Cortex of kidney (tissue), 1 donor: ENCODE results near the gene GNB4.

Source experiments
- DNase-seq: peaks from one replicate; lab custom pipeline; 2025; lab: John Stamatoyannopoulos, UW

The GNB4 gene

DNA sequence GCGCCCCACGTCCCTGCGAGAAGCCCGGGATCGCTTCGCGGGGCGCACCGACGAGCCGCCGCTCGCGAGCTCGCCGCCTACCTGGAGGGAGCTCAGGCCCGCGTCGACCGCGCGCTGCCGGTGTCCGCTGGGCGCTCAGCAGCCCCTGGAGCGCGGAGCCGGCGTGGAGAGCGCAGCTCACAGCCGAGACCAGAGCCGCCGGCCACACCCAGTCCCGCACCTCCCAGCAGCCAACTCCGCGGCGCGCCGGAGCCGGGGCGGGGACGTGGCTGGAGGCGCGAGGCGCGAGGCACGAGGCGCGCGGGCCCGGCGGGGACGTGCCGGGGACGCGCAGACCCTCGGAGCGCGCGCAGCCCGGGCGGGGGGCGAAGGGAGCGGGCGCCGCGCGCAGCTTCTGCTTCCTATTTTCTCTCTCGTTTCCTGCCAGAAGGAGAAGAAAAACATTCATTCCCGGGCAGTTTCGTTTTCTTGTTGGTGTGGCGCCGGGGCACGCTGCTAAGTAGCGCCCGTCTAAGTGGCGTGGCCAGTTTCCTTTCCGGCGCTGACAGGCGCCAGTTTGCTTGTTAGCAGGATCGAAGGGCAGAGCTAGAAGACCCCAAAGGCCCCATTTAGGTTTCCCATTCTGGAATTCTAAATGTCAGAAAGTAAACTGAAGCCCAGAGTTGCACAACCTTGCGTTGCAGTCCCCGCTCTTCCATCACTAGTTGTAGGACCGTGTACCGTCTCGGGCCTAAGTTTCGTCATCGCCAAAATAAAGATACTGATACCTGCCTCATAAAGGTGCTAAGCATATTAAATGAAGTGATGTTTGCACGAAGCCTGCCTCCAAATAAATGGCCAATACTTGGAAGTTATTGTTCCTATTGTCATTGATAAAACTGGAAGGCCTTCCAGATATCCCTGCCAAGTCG is at the start of gene GNB4:
Gene GNB4, minus strand, starts transcription at position 206 of the 911 bp plus-strand sequence. CDS start 25,270 bp downstream, outside the sequence.
- DNase-seq, result no peak

- no peak for DNase-seq
Observed at GRCh38 chr3:179495483-179495882, 44.2 kb upstream of the GNB4 start.

DNA sequence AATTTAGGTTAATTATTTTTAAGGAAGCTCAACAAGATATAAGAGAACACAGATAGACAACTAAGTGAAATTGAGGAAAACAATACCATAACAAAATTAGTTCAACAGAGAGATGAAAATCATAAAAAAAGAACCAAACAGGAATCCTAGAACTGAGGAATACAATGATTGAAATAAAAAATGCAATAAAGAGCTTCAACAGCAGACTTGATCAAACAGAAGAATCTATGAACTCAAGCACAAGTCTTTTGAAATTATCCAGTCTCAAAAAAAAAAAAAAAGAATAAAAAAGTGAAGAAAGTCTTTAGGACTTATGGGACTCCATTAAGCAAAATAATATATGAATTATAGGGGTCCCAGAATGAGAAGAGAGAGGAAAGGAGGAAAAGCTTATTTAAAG is 42.0 kb upstream of the GNB4 start:
- no peak for DNase-seq

GRCh38 chr3:179488213-179488612 is 36.9 kb upstream of the GNB4 start:
- DNase-seq, result no peak

GRCh38 chr3:179486806-179487205 is 35.5 kb upstream of the GNB4 start:
- no peak for DNase-seq

DNA sequence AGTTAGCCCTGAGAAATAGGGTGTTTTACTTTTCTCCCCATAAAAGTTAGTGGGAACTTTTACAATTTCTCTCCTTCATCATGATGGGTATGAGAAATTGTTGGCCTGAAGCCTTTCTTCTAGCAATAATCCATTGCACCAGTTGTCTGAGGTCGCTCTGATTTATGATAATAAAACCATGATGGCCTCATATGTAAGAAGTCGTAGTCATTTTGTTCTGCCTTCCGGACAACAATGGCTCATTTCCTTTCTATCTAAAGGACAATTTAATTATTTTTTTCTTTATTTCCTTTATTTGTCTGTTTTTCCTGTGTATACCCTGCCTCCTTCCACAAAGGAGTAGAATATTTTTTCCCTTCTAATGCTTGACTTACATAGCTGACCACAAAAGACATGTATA is 31.6 kb upstream of the GNB4 start:
- no peak for DNase-seq

DNA sequence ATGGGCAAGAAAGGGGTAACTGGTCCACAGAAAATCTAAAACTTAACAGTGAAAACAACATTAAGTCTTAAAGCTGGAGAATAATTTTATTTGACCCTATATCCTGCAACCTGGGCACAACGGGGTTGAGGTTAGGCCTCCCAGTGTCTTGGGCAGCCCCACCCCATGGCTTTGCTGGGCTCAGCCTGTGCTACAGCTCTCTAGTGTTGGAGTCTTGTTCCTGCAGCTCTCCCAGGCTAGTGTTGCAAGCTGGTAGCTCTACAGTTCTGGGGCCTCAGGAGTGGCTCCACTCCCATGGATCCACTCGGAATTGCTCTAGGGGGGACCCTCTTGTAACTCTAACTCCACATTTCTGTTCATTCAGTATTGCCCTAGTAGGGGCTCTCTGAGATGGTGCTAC is 24.9 kb upstream of the GNB4 start:
- DNase-seq, result no peak

DNA sequence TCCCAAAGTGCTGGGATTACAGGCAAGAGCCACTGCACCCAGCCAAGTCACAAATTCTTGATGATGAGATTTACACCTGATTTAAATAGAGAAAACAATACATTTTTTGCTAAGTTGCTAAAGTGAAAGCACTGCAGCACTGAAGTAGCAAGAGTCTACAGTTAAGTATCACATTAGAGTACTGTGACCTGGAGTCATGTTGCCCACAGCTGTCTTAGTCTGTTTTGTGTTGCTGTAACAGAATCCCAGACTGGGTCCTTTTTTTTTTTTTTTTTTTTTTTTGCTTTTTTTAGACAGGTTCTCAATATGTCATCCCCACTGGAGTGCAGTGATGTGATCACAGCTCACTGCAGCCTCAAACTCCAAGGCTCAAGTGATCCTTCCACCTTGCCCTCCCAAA is 23.2 kb upstream of the GNB4 start:
- DNase-seq, result no peak

GRCh38 chr3:179473565-179473964 is 22.3 kb upstream of the GNB4 start:
- DNase-seq, result no peak

DNA sequence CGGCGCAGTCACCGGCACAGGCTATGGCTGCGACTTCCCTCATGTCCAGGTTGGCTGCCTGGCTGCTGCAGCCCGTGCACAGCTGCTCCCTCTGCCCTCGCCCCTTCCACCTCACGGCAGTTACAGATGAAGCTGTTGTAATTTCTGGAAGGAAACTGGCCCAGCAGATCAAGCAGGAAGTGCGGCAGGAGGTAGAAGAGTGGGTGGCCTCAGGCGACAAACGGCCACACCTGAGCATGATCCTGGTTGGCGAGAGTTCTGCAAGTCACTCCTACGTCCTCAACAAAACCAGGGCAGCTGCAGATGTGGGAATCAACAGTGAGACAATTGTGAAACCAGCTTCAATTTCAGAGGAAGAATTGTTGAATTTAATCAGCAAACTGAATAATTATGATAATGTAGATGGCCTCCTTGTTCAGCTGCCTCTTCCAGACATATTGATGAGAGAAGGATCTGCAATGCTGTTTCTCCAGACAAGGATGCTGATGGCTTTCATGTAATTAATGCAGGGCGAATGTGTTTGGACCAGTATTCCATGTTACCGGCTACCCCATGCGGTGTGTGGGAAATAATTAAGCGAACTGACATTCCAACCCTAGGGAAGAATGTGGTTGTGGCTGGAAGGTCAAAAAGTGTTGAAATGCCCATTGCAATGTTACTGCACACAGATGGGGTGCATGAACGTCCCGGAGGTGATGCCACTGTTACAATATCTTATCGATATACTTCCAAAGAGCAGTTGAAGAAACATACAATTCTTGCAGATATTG is 13.2 kb upstream of the GNB4 start:
- no peak for DNase-seq

GRCh38 chr3:179463319-179463718 is 12.0 kb upstream of the GNB4 start:
- DNase-seq, result no peak

DNA sequence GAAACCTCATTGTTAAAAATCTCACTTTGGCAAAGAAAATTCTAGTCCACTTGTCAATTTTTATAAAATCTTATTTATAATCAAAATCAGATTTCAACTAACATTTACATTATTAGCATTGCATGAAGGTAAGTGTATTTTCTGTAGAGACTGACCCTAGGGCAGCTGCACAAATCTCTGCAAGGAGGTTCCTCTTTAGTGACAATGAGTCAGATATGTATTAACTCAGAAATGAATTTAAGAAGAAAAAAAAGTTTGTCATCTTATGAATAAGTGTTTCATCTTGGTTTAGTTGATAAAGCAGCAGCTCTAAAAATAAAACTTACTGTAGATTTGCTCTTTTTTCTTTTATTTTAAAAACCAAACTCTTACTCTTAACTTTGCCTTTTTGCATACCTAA is 9.0 kb upstream of the GNB4 start:
- DNase-seq, result no peak

DNA sequence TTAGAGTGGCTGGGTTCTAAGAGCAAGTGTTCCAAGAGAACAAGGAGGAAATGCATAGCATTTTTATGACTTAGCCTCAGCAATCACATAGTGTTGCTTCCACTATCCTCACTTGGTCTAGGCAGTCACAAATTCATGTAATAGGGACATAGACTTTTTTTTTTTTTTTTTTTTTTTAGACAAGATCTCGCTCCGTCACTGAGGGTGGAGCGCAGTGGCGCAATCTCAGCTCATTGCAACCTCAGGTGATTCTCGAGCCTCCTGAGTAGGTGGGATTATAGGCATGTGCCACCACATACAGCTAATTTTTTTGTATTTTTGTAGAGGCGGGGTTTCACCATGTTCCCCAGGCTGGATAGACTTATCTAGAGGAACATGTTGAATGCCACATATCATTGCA is 4.7 kb upstream of the GNB4 start:
- DNase-seq, result no peak

GRCh38 chr3:179454887-179455286 is 3.6 kb upstream of the GNB4 start:
- no peak for DNase-seq

DNA sequence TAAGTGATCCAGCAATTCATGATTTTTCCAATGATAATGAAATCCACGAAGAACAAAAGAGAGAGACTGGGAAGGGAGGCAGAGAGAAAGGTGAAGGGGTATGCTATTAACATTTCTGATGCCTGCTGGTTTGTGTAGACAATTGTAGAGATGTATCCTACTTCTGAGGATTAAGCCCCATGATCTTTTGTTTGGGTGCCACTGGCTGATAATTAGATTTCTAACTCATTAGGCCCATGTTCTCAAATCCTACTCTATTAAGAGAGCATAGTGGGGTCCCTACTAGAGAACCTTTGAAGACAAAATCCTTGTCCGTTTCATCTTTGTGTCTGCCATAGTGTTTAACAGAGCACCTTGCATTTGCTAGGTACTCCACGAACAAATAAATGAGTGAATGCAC is 2.7 kb upstream of the GNB4 start:
- DNase-seq, result no peak

DNA sequence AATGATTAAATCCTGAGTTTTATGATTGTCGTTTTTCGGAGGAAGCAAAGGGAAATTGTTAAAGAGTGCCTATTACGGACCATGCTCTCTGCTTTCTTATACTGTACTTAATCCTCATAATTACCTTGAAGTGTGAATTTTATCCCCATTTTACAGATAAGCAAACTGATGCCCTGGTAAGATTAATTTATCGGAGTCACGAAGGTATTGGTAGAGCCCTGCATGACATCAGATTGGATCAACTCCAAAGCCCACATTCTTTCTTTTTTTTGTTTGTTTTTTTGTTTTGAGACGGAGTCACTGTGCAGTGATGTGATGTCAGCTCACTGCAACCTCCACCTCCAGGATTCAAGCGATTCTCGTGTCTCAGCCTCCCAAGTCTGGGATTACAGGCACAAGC is 1.6 kb upstream of the GNB4 start:
- DNase-seq, result no peak

GRCh38 chr3:179452176-179452564 is 900 bp upstream of the GNB4 start:
- DNase-seq, result no peak

GRCh38 chr3:179450901-179451264 is 387 bp downstream of the GNB4 start:
- DNase-seq, result no peak

DNA sequence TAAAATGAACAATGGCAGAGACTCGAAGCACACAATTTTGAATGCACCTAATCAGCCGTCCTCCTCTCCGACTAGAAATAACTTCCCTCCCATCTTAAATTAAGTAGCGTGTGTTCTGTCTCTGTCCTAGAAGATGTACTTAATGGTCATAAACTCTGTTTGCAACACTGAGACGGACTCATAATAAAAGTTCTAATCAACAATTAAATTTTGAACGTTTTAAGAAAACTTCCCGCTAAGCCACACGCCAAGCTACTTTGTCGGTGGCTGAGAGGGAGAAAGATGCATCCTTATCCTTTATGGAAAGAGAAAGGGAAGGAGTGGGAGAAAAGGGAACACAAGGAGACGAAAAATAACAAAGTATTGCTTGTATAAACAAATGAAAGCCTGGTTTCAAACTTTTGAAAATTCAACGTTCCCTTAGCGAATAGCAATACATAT is 989 bp downstream of the GNB4 start:
- no peak for DNase-seq

- no peak for DNase-seq
Observed at GRCh38 chr3:179449636-179450035, 1.6 kb downstream of the GNB4 start.

GRCh38 chr3:179447251-179447650 is 4.0 kb downstream of the GNB4 start:
- DNase-seq, result no peak

GRCh38 chr3:179446501-179446900 is 4.8 kb downstream of the GNB4 start:
- DNase-seq, result no peak

GRCh38 chr3:179438841-179439240 is 12.4 kb downstream of the GNB4 start:
- DNase-seq, result no peak
